HTR-8/SVneo (cell line): Measurements from ENCODE around the gene RAD18.
A peak's percentile ranks its signal among the peaks of the same experiment; 100 is the strongest.

Experiments used
- DNase-seq: peaks from one replicate; pipeline ENCODE4 v3.0.0; 2011; ENCODE audit warnings: low spot score, mixed read lengths; ENCODE audit not compliant: insufficient read length
- FAIRE-seq: peaks from 2 replicates; lab custom pipeline; 2011; peaks lifted over from hg19 to GRCh38; lab: Jason Lieb, UNC

Gene RAD18

GRCh38 chr3:8986741-8987140 lies 23.5 kb upstream of the RAD18 start:
- DNase-seq (no peak), FAIRE-seq (no peak)

DNA sequence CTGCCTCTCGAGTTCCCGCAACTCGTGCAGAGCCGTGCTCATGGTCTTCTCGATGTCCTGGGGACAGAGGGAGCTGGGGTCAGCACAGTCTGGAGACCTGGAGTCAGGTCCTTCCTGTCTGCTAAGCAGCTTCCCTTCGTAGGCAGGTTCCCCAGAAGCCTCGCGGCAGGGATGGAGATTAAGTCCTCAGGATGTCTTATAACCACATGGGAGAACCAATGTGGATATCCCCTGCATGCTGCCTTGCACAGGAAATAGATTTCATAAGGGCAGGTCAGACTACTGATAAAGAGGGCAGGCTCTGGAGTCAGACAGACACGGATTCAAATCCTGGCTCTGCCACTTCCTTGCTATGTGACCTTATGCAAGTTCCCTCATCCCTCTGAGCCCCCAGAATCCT lies 22.6 kb upstream of the RAD18 start:
- DNase-seq (no peak), FAIRE-seq (no peak)

GRCh38 chr3:8985411-8985831 lies 22.1 kb upstream of the RAD18 start:
- DNase-seq (no peak), FAIRE-seq (no peak)

GRCh38 chr3:8984526-8984925 lies 21.3 kb upstream of the RAD18 start:
- DNase-seq, result no peak
- no peak for FAIRE-seq

GRCh38 chr3:8984081-8984480 lies 20.8 kb upstream of the RAD18 start:
- DNase-seq (no peak), FAIRE-seq (no peak)

DNA sequence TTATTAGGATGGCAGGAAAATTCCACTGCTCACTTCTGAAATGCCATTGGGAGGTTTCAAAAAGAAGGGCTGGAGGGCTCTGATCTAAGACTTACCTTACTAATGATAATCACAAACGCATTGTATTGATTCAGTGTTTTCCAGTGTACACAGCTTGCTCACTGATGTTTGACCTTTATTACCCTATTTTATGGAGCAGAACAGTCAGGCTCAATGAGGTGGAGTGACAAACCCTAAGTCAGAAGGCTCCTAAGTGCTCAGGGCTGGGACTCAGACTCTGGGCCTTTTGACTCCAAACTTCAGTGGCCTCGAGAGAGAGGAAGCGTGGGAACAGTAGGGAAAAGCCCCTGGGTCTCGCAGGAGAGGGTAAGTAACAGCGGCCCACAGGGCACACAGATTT lies 20.3 kb upstream of the RAD18 start:
- no peak for FAIRE-seq
- DNase-seq, result no peak

DNA sequence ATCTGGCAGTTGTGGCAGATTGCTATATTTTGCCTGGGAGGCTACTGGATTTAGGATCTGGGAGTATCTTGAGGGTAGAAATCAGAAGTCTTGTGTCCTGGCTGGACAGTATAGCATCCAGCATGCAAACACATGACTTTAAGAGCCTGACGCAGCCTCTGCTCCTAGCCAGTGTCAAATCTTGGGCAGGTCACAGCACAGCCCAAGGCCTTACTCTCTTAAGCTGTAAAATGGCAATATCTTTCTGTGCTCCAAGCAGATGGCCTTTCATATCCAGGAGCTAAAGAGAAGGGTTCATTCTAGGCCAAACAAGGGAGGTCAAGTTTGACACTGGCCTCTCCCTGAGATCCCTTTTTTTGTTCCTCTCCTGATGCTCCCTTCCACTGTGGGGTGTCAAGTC lies 19.8 kb upstream of the RAD18 start:
- DNase-seq (no peak), FAIRE-seq (no peak)

- FAIRE-seq (no peak), DNase-seq (no peak)
Measured at GRCh38 chr3:8982509-8982908, 19.2 kb upstream of the RAD18 start.

- FAIRE-seq, result no peak
Measured at GRCh38 chr3:8981700-8982099, 18.4 kb upstream of the RAD18 start.

DNA sequence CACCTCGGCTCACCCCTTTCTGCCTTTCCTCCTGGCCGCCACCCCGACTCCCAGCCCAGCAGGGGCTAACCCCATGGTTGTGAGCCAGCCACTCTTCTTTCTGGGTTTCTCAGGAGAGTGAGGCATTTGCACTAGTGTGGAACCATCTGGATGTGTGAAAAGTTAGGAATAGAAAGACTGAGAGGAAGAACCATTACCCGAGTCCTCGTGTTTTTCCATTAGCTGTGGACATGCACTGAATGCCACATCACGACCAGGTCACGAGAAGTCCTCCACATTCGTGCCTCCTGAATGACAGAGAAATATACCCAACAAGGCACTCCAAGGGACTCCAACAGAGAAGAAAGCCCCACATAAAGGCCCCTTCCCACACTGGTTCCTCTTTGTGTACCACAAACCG lies 18.0 kb upstream of the RAD18 start:
- no peak for FAIRE-seq
- no peak for DNase-seq

More at GRCh38 chr3:8981700-8982099, 18.4 kb upstream of the RAD18 start:
- DNase-seq, result no peak

GRCh38 chr3:8980756-8981257 lies 17.5 kb upstream of the RAD18 start:
- DNase-seq, result no peak
- no peak for FAIRE-seq

DNA sequence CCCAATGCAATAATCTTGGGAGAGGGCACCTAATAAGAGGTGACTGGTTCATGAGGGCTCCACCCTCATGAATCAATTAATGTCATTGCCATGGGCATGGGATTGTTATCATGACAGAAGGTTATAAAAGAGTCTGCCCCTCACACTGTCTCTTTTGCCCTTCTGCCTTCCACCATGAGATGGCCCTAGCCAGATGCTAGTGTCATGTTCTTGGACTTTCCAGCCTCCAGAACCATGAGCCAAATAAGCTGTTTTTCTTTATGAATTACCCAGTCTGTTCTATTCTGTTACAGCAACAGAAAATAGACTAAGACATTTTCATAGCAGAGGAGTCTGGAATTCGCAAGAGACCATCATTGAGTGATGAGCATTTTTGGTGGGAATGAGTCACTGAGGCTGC lies 16.0 kb upstream of the RAD18 start:
- no peak for DNase-seq
- no peak for FAIRE-seq

DNA sequence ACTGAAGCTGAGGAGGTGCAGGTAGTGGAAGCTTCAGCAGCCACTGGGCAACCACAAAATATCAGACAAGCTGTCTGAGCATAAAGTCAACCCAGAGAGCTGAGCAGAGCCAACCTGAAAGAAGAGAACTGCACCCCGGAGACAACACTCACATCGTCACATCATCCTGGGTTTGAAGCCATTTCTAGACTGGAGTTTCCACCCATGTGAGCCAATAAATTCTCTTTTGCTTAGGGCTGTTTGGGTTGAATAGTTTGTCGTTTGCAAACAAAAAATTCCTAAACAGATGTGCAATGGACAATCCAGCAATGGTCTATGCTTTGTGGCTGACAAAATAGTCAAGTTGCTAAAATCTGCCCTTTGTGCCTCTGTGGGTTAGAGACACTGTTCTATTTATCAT lies 15.3 kb upstream of the RAD18 start:
- DNase-seq (no peak), FAIRE-seq (no peak)

DNA sequence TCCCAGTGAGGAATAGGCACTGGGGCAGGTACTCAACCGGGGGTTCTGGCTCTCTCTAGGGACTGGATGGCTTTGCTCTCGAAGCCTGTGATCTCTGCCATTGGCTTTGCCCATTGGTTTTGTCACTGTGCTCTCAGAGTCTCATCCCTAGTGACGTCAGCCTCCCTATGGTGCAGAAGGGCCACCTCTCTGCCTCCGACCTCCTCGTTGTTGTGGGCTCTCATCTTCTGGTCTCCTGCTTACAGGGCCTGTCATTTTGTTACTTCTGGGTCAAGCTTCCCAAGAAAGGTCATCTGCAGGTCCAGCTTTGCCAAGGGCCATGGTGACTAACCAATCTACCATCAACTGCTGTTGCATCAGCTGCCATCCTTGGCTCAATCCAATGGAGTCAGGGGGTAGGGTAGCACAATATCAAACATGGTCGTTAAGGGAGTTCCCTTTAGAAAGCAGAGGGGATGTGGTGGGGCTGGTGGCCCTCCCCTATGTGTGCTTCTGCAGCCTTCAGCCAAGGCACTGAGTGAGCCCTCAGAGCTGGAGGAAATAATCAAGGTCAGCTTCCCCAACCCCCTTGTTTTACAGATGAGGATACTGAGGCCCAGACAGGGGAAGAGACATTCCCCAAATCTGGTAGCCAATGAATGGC lies 13.4 kb upstream of the RAD18 start:
- no peak for FAIRE-seq
- DNase-seq, result no peak

DNA sequence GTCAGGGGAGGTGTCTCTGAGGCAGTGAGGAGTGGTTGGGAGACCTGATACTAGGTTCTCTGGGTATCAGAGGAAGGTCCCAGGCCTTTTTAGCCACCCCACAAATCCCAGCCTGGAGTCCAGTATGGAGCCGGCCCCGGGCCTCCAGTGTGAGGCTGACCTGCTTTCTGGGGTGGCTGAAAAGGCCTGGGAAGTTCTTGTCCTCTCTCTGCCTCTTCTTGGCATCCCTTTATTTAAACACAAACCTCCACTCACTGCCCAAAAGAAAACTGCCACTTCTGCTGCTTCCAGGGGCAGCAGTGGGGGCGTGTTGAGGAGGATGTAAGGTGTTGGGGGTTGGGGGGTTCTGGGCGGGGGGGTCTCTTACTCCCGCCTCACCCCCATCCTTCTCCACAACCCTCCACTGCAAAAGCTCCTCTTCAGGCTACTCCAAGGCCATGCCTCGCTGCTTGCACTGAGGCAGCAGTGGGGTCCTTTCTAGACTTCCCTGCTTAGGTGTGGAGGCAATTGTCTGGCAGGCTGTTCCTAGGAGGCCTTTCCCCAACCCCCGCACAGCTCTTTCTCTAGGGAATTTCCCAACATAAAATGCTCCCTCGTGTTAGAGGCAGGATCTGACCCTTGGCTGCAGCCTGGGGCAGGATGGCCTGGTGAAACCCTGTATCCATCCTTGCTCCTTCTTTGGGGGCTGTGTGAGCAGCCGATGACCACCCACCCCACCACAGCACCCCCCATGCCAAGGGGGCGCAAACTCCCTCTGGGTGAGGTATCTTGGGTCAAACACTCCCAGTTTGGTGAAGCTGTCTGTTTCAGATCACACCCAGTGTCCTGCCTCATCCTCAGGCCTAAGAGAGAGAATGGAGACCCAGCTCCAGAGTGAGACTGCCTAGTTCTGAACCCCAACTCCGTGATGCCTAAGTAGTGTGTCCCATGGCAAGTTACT lies 12.1 kb upstream of the RAD18 start:
- DNase-seq (no peak), FAIRE-seq (no peak)

GRCh38 chr3:8974458-8974857 lies 11.2 kb upstream of the RAD18 start:
- FAIRE-seq (no peak), DNase-seq (no peak)

DNA sequence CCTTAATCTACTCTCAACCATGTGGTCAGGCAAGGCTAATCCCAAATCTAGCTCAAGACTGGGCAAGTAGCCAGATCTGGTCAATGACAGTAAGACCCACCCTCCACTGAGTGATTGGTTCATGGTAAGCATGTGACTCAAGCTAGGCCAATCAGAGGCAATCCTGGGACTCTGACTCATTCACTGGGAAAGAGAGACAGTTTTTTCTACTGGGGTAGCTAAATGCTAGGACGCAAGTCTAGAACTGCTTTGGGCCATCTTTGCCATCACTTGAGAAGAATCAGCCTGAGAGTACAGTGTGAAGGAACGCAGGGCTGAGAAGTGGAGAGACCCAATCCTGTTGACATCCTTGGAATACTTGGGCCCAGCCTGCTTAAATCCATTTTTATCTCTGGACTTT lies 9.4 kb upstream of the RAD18 start:
- peak; percentile 36 for DNase-seq
- no peak for FAIRE-seq

GRCh38 chr3:8970971-8971589 lies 7.8 kb upstream of the RAD18 start:
- FAIRE-seq, result no peak

DNA sequence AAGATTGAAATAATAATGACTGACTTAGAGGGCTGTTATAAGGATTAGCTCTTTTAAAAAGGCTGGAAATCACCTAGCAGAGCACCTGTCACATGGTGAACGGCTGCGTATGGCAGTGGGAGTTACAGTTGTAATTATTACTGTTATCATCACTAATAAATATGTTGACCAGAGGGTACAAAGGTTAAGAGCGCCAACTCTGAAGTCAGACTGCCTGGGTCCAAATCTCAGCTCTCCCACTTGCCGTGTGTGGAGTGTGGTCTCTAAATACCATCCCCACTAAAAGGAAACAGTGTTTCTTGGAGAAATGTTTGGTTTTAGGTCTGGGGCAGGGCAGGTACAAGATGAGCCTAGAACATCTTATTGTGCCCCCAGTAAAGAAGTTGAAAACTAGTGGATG lies 6.0 kb upstream of the RAD18 start:
- FAIRE-seq, result no peak

More at GRCh38 chr3:8970971-8971589, 7.8 kb upstream of the RAD18 start:
- DNase-seq, result peak; percentile 49

GRCh38 chr3:8968375-8968882 lies 5.2 kb upstream of the RAD18 start:
- no peak for DNase-seq

More for the DNA sequence above, 6.0 kb upstream of the RAD18 start:
- no peak for DNase-seq

GRCh38 chr3:8967553-8967952 lies 4.3 kb upstream of the RAD18 start:
- FAIRE-seq (no peak), DNase-seq (no peak)

More at GRCh38 chr3:8968375-8968882, 5.2 kb upstream of the RAD18 start:
- FAIRE-seq, result no peak
